Measurements from ENCODE around the gene DLG2. TPM values are rescaled to one million over a fixed set of nuclear protein-coding genes. Genes with fewer than 3 reads are reported as not detected.

Gene DLG2
- total and polyA plus RNA-seq, 9 of the 15 experiments (the other 6 are each of a cell fraction or from before 2014, with no cell fraction given): 0.52 to 1.6 (median 0.95) TPM

DNA sequence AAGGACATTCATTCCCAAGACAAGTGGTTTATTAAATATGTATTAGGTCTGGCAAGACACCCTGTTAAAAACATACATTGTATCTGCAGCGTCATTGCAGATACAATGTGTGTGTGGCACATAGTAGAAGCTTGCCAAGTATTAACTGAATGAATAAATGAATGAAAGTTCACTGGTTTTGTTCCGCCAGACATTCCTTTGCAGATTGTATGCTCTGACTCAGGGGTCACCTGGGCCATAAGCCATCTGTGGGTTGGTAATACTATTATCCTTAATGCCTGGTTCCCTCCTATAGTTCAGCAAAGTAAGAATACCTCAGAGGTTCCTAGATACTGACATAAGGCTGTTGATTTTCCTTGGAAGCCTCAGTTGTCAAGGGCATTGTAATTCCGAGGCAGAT, 1963.7 kb downstream of the DLG2 start:
- WGBS (ENCODE audit: insufficient coverage, low coverage, missing lambda C conversion rate): 3% methylated on average over 3 of the region's 3 CpGs
- CTCF ChIA-PET (ENCODE audit: low intra/inter-chr PET ratio): no interaction called here
- no TSS peak for BruUV-seq (replicated peaks)
- FAIRE-seq (no peak), DNase-seq (ENCODE audit: extremely low read depth in 1 of 4, low spot score in 3 of 4) (no peak), ATAC-seq (no peak)
- Histone ChIP-seq H3K27me3 (ENCODE audit: control insufficient read depth in 2 of 2, insufficient read depth in 2 of 2, low read length in 2 of 2) (no peaks in the 10 kb centered on the region), H3K9me1 (ENCODE audit: control insufficient read depth, insufficient read depth, low read length) (no peaks in the 10 kb centered on the region), H3K79me2 (ENCODE audit: control insufficient read depth, insufficient read depth, low read length) (no peaks in the 10 kb centered on the region), H3K9me3 (replicated peaks; ENCODE audit: control insufficient read depth, insufficient read depth, low read depth, low read length) (no peaks in the 10 kb centered on the region), H3K4me3 (no peak overlapping the region), H2AFZ (ENCODE audit: low read depth, low read length) (no peak overlapping the region), H3K27ac (ENCODE audit: extremely low read depth, low read depth, low read length) (no peak overlapping the region), H3K9ac (ENCODE audit: insufficient read depth in 1 of 2, low read depth in 2 of 2, low read length in 2 of 2) (no peak overlapping the region), H3K4me2 (ENCODE audit: insufficient read depth, low read length) (no peak overlapping the region), H3K4me1 (replicated peaks in 1 of 2; ENCODE audit: control insufficient read depth in 2 of 2, insufficient read depth in 2 of 2, low read length in 2 of 2) (no peaks in the 10 kb centered on the region), H4K20me1 (replicated peaks; ENCODE audit: control insufficient read depth, insufficient read depth, low read length) (no peaks in the 10 kb centered on the region), H3K36me3 (ENCODE audit: control insufficient read depth, insufficient read depth, low read length) (no peaks in the 10 kb centered on the region)
- TF ChIP-seq SMARCB1 (IDR thresholded peaks at IDR 0.05; ENCODE audit: insufficient read length, low read depth) (no peak), KLF13 (tag; IDR thresholded peaks at IDR 0.05; ENCODE audit: borderline replicate concordance, low read depth) (no peak), NFXL1 (CRISPR knock-in tag; IDR thresholded peaks at IDR 0.05) (no peak), KAT2B (IDR thresholded peaks at IDR 0.05; ENCODE audit: low read depth, low read length) (no peak), XRCC5 (IDR thresholded peaks at IDR 0.05; ENCODE audit: low read depth, low read length) (no peak), ZKSCAN3 (CRISPR knock-in tag; IDR thresholded peaks at IDR 0.05) (no peak), ZNF398 (CRISPR knock-in tag; IDR thresholded peaks at IDR 0.05) (no peak), MAFK (IDR thresholded peaks at IDR 0.05; ENCODE audit: low read length) (no peak)
- TF ChIP-seq, protein P1, sequence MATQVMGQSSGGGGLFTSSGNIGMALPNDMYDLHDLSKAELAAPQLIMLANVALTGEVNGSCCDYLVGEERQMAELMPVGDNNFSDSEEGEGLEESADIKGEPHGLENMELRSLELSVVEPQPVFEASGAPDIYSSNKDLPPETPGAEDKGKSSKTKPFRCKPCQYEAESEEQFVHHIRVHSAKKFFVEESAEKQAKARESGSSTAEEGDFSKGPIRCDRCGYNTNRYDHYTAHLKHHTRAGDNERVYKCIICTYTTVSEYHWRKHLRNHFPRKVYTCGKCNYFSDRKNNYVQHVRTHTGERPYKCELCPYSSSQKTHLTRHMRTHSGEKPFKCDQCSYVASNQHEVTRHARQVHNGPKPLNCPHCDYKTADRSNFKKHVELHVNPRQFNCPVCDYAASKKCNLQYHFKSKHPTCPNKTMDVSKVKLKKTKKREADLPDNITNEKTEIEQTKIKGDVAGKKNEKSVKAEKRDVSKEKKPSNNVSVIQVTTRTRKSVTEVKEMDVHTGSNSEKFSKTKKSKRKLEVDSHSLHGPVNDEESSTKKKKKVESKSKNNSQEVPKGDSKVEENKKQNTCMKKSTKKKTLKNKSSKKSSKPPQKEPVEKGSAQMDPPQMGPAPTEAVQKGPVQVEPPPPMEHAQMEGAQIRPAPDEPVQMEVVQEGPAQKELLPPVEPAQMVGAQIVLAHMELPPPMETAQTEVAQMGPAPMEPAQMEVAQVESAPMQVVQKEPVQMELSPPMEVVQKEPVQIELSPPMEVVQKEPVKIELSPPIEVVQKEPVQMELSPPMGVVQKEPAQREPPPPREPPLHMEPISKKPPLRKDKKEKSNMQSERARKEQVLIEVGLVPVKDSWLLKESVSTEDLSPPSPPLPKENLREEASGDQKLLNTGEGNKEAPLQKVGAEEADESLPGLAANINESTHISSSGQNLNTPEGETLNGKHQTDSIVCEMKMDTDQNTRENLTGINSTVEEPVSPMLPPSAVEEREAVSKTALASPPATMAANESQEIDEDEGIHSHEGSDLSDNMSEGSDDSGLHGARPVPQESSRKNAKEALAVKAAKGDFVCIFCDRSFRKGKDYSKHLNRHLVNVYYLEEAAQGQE (IDR thresholded peaks at IDR 0.05; ENCODE audit: borderline replicate concordance): no peak
- TF ChIP-seq, protein P1 (CRISPR knock-in tag; IDR thresholded peaks at IDR 0.05; ENCODE audit: low read depth): no peak
- in situ Hi-C loops (cut with MboI): no loop called here
- POLR2A ChIA-PET: no interaction called here
- intact Hi-C loops (cut with micrococcal nuclease): no loop called here

All from K562 (cell line).